Stomach (tissue), 9 donors: ENCODE results near the gene ZNF831. TPM values are rescaled to one million over a fixed set of nuclear protein-coding genes. Genes with fewer than 3 reads are reported as not detected.

Experiments
- DNase-seq, 2 donors: peaks; one replicate each; pipeline versions ENCODE4 v3.0.0 to v3.0.0-alpha.2; 2013 to 2019
- H3K27ac ChIP-seq, 5 donors: fragments of 200-600 bp in 4 of 5; sonication (generic) in 4 of 5; one replicate each; pipeline ENCODE4 v1.5.1; 2013 to 2019; ENCODE audit warnings: mild to moderate bottlenecking in 1 of 5, moderate library complexity in 1 of 5
- H3K27me3 ChIP-seq, 3 donors: fragments of 200-600 bp; sonication (generic); one replicate each; pipeline ENCODE4 v1.5.1; 2017 to 2019; ENCODE audit warnings: mixed run types in 1 of 3
- H3K36me3 ChIP-seq, 4 donors: fragments of 200-600 bp; sonication (generic); 1 replicate in 3 of 4; 2 replicates in 1 of 4; pipeline ENCODE4 v1.5.1; 2016 to 2019
- H3K4me1 ChIP-seq, 4 donors: fragments of 200-600 bp; sonication (generic); one replicate each; pipeline ENCODE4 v1.5.1; 2016 to 2019
- H3K4me3 ChIP-seq, 4 donors: fragments of 200-600 bp; sonication (generic) in 3 of 4; one replicate each; pipeline ENCODE4 v1.5.1; 2016 to 2019; ENCODE audit warnings: mild to moderate bottlenecking in 1 of 4
- H3K9me3 ChIP-seq, 4 donors: fragments of 200-600 bp; sonication (generic); one replicate each; pipeline ENCODE4 v1.5.1; 2016 to 2019
- EP300 ChIP-seq: sonication (generic); formaldehyde crosslinking; IDR thresholded peaks from one replicate; pipeline ENCODE4 v1.6.1; 2017; ENCODE audit warnings: antibody characterized with exemption
- POLR2A ChIP-seq, 4 donors: fragments of 450-650 bp; IDR thresholded peaks; one replicate each; pipeline ENCODE4 v1.6.1; 2016; ENCODE audit warnings: antibody characterized with exemption in 4 of 4, control low read depth in 2 of 4, mild to moderate bottlenecking in 1 of 4, moderate library complexity in 1 of 4
- POLR2AphosphoS5 ChIP-seq, 3 donors: sonication (generic); formaldehyde crosslinking; IDR thresholded peaks; one replicate each; pipeline ENCODE4 v1.6.1; 2016; ENCODE audit warnings: antibody characterized with exemption in 3 of 3
- WGBS, 5 donors: extraction: QIAGEN DNeasy Blood & Tissue Kit in 3 of 5; methylation state at CpG; one replicate each; pipeline versions ENCODE4 v1.1.5 to v1.1.7; 2013 to 2018; 5-methylcytosine and 5-hydroxymethylcytosine counted together
- intact Hi-C: fragments of 100-400 bp; cut with DNase I; formaldehyde crosslinking; loops from one replicate; pipeline ENCODE4 v1.15.1; 2023; ENCODE audit warnings: low total_unique reads
- polyA plus RNA-seq, 3 donors: library from polyadenylated mRNA; stranded (reverse); fragments of 200-250 nt; gene quantifications; one replicate each; pipeline ENCODE4 v1.2.3, GENCODE V29; 2013
- total RNA-seq, 5 donors: library from RNA; depleted of rRNA; stranded (reverse); fragments of >200 nt; gene quantifications; one replicate each; pipeline versions ENCODE4 v1.1.0 to v1.2.3, GENCODE V29; 2014 to 2016
- TF ChIP-seq, protein P1 (sequence below), 7 experiments: fragments of 450-650 bp in 4 of 7; fragments of 200-600 bp in 3 of 7; sonication (generic) in 3 of 7; IDR thresholded peaks; one replicate each; pipeline ENCODE4 v1.5.1; 2016 to 2019; ENCODE audit warnings: antibody characterized with exemption in 7 of 7, control low read depth in 2 of 7, mild to moderate bottlenecking in 1 of 7
- donor health status: healthy with polysubstance abuse.
- donor health status: Bipolar disorder and iron deficiency.
- donor health status: healthy.

ZNF831 gene
- total and polyA plus RNA-seq, 8 donors: under 0.01 to 2.9 (median 0.31) TPM; not detected in 1

DNA sequence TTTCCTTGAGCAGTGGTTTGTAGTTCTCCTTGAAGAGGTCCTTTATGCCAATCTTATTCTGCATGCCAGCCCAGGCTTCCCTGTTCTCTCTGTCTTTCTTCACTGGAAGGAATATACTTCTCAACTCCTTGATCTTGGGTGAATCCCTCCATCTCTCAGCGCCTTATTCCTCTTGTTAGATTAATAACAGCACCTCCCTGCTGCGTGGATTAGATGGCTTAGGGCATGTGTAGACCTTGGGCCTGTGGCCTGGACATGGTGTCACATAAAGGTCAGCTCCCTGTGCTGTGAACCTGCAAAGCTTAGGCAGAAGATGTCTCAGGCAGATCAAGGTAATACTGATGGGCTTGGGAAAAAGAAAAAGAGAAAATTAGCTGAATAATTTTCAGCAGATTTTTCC lies 18.3 kb downstream of the ZNF831 start:
- no peak overlapping the region for H3K27ac ChIP-seq
- TF ChIP-seq EP300 (no peak), POLR2A (IDR thresholded peaks at IDR 0.05) (no peak)
- 78 to 87% (median 84%) methylated on average over 2 of the region's 2 CpGs for WGBS, 5 donors

GRCh38 chr20:59182401-59183044 lies 18.9 kb downstream of the ZNF831 start:
- intact Hi-C loops: no loop called here
- no peaks in the 10 kb centered on the region for H3K9me3 ChIP-seq
- no peak overlapping the region for H3K4me3 ChIP-seq
- H3K27ac ChIP-seq: no peak overlapping the region
- H3K4me1 ChIP-seq: peaks cover 0 to 4% (median 0%) of the 10 kb centered on the region in 4 donors
- H3K36me3 ChIP-seq: no peaks in the 10 kb centered on the region
- peaks cover 0 to 8% (median 0%) of the 10 kb centered on the region in 3 donors for H3K27me3 ChIP-seq
- TF ChIP-seq, protein P1, sequence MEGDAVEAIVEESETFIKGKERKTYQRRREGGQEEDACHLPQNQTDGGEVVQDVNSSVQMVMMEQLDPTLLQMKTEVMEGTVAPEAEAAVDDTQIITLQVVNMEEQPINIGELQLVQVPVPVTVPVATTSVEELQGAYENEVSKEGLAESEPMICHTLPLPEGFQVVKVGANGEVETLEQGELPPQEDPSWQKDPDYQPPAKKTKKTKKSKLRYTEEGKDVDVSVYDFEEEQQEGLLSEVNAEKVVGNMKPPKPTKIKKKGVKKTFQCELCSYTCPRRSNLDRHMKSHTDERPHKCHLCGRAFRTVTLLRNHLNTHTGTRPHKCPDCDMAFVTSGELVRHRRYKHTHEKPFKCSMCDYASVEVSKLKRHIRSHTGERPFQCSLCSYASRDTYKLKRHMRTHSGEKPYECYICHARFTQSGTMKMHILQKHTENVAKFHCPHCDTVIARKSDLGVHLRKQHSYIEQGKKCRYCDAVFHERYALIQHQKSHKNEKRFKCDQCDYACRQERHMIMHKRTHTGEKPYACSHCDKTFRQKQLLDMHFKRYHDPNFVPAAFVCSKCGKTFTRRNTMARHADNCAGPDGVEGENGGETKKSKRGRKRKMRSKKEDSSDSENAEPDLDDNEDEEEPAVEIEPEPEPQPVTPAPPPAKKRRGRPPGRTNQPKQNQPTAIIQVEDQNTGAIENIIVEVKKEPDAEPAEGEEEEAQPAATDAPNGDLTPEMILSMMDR (IDR thresholded peaks at IDR 0.05): no peak
- no peak for TF ChIP-seq POLR2AphosphoS5 (IDR thresholded peaks at IDR 0.05)
- no peak for TF ChIP-seq POLR2A (IDR thresholded peaks at IDR 0.05)
- TF ChIP-seq EP300: no peak
- DNase-seq: no peak
- WGBS, 5 donors: 70 to 81% (median 72%) methylated on average over 7 of the region's 7 CpGs

More for the DNA sequence above, 18.3 kb downstream of the ZNF831 start:
- H3K4me1 ChIP-seq: peaks cover 0 to 4% (median 0%) of the 10 kb centered on the region in 4 donors
- H3K27me3 ChIP-seq: peaks cover 0 to 8% (median 0%) of the 10 kb centered on the region in 3 donors
- no peaks in the 10 kb centered on the region for H3K36me3 ChIP-seq
- no peak for DNase-seq
- intact Hi-C loops: no loop called here
- H3K9me3 ChIP-seq: no peaks in the 10 kb centered on the region
- H3K4me3 ChIP-seq: no peak overlapping the region

- TF ChIP-seq, protein P1 (IDR thresholded peaks at IDR 0.05): no peak
- no peak for TF ChIP-seq EP300
- TF ChIP-seq POLR2AphosphoS5 (IDR thresholded peaks at IDR 0.05): no peak
- no peak for TF ChIP-seq POLR2A (IDR thresholded peaks at IDR 0.05)
- intact Hi-C loops: no loop called here
- Histone ChIP-seq H3K9me3 (no peaks in the 10 kb centered on the region), H3K27ac (no peak overlapping the region), H3K27me3 (peaks cover 0 to 8% (median 0%) of the 10 kb centered on the region in 3 donors), H3K4me1 (peaks cover 0 to 4% (median 0%) of the 10 kb centered on the region in 4 donors), H3K36me3 (no peaks in the 10 kb centered on the region), H3K4me3 (no peak overlapping the region)
- DNase-seq: no peak
These were observed 20.1 kb downstream of the ZNF831 start for GRCh38 chr20:59183751-59184150.

GRCh38 chr20:59184880-59185447 lies 21.3 kb downstream of the ZNF831 start:
- 76 to 82% (median 81%) methylated on average over 12 to 16 of the region's 16 CpGs for WGBS, 5 donors
- Histone ChIP-seq H3K27ac (no peak overlapping the region), H3K36me3 (no peaks in the 10 kb centered on the region), H3K4me1 (peaks cover 0 to 4% (median 0%) of the 10 kb centered on the region in 4 donors), H3K27me3 (no peaks in the 10 kb centered on the region), H3K4me3 (no peak overlapping the region), H3K9me3 (no peaks in the 10 kb centered on the region)
- intact Hi-C loops: no loop called here
- TF ChIP-seq POLR2A (IDR thresholded peaks at IDR 0.05): no peak
- no peak for TF ChIP-seq EP300
- TF ChIP-seq, protein P1 (IDR thresholded peaks at IDR 0.05): no peak
- no peak for DNase-seq

DNA sequence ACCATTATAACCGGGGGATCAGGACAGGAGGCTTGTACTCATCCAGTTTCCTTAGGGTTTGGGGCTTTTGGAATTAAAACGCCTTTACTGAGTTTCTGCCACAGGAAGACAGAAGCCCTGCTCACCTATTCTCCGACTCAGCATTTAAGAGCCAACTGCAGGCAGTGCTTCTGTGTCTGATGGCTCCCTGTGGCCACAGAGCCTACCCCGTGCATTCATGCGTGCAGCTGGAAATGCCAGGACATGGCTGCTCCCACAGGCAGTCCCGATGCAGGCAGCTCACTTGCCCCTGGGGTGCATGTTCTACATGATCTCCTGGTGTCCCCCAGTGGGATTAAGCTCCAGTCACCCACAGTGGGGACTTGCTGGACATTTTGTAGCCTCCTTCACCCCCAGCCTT lies 22.2 kb downstream of the ZNF831 start:
- Histone ChIP-seq H3K9me3 (no peaks in the 10 kb centered on the region), H3K36me3 (no peaks in the 10 kb centered on the region), H3K4me3 (no peak overlapping the region), H3K27me3 (no peaks in the 10 kb centered on the region), H3K4me1 (peaks cover 0 to 4% (median 0%) of the 10 kb centered on the region in 4 donors), H3K27ac (no peak overlapping the region)
- no peak for DNase-seq
- intact Hi-C loops: no loop called here
- WGBS, 5 donors: 70 to 87% (median 77%) methylated on average over 6 of the region's 6 CpGs
- TF ChIP-seq, protein P1 (IDR thresholded peaks at IDR 0.05): no peak
- TF ChIP-seq POLR2A (IDR thresholded peaks at IDR 0.05) (no peak), EP300 (no peak), POLR2AphosphoS5 (IDR thresholded peaks at IDR 0.05) (no peak)
